ENCODE results near the gene DCK. TPM values are rescaled to one million over a fixed set of nuclear protein-coding genes. Genes with fewer than 3 reads are reported as not detected.
A peak's percentile ranks its signal among the peaks of the same experiment; 100 is the strongest.

The DCK gene
- 38.4 TPM for total RNA-seq

DNA sequence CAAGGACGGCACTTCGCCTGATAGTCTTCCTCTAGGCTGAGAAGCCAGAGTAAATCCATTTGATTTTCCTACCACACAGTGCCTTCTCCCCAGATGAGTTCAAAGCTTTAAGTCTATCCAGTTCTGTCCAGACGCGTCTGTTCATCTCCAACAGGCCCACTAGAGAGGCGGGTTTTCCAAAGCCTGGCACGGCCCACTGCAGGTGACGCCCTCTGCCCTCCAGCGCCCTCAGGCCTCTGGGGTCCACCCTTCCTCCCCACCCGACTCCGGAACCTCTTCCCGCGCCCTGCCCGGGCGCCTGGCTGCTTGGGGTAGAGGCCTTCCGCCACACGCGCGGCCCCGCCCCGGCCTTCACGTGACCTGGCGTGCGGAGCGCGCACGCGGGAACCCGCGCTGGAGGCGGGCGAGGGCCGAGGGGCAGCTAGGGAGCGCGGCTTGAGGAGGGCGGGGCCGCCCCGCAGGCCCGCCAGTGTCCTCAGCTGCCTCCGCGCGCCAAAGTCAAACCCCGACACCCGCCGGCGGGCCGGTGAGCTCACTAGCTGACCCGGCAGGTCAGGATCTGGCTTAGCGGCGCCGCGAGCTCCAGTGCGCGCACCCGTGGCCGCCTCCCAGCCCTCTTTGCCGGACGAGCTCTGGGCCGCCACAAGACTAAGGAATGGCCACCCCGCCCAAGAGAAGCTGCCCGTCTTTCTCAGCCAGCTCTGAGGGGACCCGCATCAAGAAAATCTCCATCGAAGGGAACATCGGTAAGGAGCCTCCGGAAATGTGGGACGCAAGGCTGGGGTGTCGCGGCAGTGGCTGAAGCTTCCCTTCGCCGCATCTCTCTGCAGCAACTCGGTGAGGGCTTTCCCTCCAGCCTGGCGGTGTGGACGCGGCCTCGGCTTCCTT, at the start of gene DCK:
Gene DCK, plus strand, starts transcription at position 469 of the 888 bp plus-strand sequence. Its CDS starts 187 bp downstream, at position 656.
- no peaks in the 10 kb centered on the region for H3K9me3 ChIP-seq (ENCODE audit: low read depth, low read length)
- H3K27me3 ChIP-seq (ENCODE audit: insufficient read depth, low read length): no peaks in the 10 kb centered on the region
- peaks cover 44% of the 10 kb centered on the region for H3K4me1 ChIP-seq (ENCODE audit: insufficient read depth, low read length)
- peak within 1 kb of the TSS; percentile 91 for H3K4me3 ChIP-seq (ENCODE audit: low read length)

DNA sequence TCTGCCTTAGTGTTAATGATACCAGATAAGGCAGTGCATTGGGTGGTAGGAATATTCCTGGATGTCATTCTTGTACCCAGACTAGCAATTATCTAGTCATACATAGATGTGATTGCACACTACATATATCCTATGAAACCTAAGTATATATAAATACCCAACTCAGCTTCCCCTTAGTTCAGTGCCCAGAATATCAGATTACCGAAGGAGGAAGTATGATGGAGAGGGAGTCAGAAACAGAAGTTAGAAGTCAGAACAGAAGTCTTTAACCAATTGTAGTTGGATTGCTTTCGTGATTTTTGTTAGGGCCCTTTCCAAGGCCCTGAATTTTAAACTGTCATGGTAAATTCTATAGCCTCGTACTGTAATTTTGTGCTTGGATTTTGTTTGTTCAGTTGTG, 48.4 kb upstream of the DCK start:
- Histone ChIP-seq H3K9me3 (ENCODE audit: low read depth, low read length) (no peaks in the 10 kb centered on the region), H3K4me1 (ENCODE audit: insufficient read depth, low read length) (peaks cover 65% of the 10 kb centered on the region), H3K27me3 (ENCODE audit: insufficient read depth, low read length) (no peaks in the 10 kb centered on the region), H3K4me3 (ENCODE audit: low read length) (no peak overlapping the region)

DNA sequence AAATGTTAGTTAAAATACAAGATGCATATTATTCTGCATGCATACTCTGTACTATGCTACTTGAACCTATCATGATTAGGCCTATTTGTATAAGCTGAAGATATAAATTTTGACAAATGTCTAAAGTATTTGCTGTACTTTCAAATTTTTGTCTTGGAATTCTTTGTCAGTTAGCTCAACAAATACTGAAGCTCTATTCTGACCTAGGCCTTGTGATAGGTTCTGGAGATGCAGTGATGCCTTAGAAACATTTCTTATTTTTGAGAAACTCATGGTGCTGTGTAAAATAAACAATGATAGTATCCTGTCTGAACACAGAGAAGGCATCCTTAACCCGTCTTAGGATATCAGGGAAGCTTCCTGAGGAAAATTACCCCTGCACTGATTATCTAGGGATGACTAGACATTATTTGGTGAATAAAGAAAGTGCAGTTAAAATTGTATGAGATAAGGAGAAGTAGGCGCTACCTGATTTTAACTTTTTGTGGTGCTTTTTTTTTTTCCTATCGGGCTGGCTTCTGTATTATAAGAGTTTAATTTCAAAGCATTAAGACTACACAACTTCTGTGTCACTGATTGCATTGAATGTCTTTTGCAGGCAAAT, 47.9 kb upstream of the DCK start:
- H3K27me3 ChIP-seq (ENCODE audit: insufficient read depth, low read length): no peaks in the 10 kb centered on the region
- no peak overlapping the region for H3K4me3 ChIP-seq (ENCODE audit: low read length)
- no peaks in the 10 kb centered on the region for H3K9me3 ChIP-seq (ENCODE audit: low read depth, low read length)
- H3K4me1 ChIP-seq (ENCODE audit: insufficient read depth, low read length): peaks cover 65% of the 10 kb centered on the region

DNA sequence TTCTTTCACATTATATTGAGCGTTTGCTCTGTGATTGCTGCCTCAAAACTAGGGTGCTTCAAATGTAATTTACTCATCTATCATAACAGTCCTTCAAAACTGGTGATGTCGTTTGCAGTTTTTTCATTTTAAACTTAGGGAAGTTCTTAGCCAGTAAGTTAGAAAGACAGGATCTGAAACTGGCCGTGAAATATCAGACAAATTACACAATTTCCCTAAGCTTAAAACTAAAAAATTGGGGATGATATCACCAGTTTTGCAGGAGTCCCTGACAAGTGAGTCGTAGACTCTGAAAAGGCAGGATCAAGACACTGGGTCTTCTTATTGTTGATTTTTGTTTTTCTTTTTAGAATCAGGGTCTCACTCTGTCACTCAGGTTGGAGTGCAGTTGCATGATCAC, 46.5 kb upstream of the DCK start:
- Histone ChIP-seq H3K9me3 (ENCODE audit: low read depth, low read length) (no peaks in the 10 kb centered on the region), H3K4me1 (ENCODE audit: insufficient read depth, low read length) (peaks cover 65% of the 10 kb centered on the region), H3K4me3 (ENCODE audit: low read length) (no peak overlapping the region), H3K27me3 (ENCODE audit: insufficient read depth, low read length) (no peaks in the 10 kb centered on the region)

DNA sequence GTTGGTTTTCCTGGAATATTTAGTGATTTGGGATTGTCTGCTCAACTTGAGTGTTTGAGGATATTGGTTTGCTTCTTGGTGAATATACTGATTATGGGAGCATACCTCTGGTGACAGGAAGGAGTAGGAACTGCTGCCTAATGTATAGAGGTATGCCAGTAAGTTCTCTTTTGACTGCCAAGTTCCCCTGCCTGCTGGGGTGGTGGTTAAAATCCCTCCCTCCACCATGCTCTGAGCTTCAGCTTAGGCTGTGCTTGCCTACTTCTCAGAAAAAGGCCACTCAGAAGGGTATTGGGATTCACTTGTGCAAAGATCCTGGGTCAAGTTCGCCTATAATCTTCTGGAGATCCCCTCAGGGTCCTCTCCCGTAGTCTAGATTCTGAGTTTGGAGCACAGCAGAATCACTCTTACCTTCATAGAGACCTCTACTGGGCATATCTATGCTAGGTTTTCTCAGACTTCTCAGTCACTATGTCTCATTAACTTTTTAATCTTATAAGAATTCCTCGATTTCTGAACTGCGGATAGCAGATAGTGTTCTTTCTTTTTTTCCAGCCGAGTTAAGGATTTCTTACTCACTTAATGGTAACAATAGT, 44.7 kb upstream of the DCK start:
- no peak overlapping the region for H3K4me3 ChIP-seq (ENCODE audit: low read length)
- H3K27me3 ChIP-seq (ENCODE audit: insufficient read depth, low read length): no peaks in the 10 kb centered on the region
- H3K9me3 ChIP-seq (ENCODE audit: low read depth, low read length): no peaks in the 10 kb centered on the region
- H3K4me1 ChIP-seq (ENCODE audit: insufficient read depth, low read length): peaks cover 71% of the 10 kb centered on the region

DNA sequence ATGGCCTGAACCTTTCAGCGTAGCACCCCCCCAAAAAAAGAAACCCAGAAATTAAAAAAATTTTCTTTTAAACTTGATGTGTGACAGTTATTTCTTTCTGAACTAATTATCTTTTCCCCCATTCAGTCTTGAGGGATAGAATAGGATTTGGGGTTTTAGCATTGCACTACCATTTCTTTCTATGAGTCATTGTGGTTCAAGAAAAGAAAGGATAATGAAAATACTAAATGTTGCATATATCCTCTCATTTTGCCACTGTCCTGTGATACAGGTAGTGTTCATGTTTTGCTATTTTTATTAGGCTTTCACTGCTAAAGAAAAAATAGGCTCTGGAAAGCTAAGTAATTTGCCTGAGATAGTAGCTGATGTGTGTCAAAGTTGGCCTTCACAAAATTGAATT, 39.4 kb upstream of the DCK start:
- Histone ChIP-seq H3K9me3 (ENCODE audit: low read depth, low read length) (no peaks in the 10 kb centered on the region), H3K27me3 (ENCODE audit: insufficient read depth, low read length) (no peaks in the 10 kb centered on the region), H3K4me3 (ENCODE audit: low read length) (no peak overlapping the region), H3K4me1 (ENCODE audit: insufficient read depth, low read length) (peaks cover 38% of the 10 kb centered on the region)

DNA sequence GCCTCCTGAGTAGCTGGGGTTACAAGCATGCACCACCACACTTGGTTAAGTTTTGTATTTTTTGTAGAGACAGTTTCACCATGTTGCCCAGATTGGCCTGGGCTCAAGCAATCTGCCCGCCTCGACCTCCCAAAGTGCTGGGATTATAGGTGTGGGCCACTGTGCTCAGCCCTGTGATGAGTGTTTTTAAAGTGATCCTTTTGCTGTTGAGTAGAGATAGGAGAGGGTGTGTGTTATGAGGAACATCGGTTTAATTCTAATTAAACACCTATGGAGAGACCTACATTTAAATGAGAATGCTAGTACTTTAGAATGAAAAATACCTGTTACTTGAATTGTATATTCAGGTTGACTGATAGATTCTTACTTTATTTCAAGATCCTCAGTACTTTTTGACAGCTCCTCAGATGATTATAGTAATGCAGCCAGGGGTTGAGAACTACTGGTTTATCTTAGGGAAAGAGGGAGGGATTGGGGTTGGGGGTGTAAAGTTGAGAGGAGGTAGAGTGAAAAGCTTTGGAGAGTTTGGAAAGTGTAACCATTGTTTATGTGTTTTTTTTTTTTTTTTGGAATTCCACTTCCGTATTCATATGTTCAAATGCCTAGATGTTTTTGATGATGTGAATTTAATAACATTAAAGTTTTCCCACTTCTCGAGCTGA, 36.8 kb upstream of the DCK start:
- Histone ChIP-seq H3K9me3 (ENCODE audit: low read depth, low read length) (no peaks in the 10 kb centered on the region), H3K4me3 (ENCODE audit: low read length) (no peak overlapping the region), H3K4me1 (ENCODE audit: insufficient read depth, low read length) (peaks cover 31% of the 10 kb centered on the region), H3K27me3 (ENCODE audit: insufficient read depth, low read length) (no peaks in the 10 kb centered on the region)

DNA sequence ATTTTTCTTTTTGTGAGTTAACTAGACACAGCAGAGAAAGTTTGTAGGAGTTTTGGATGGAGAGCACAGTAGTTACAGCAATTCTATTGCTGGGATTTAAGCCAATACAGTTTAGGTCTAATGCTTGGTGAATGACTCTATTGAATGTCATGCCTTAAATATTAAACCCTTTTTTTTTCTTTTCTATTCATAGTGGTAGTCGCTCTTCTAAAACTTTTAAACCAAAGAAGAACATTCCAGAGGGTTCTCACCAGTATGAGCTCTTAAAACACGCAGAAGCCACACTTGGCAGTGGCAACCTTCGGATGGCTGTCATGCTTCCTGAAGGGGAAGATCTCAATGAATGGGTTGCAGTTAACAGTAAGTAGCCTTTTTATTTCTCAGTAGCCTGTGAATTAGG, 34.8 kb upstream of the DCK start:
- Histone ChIP-seq H3K27me3 (ENCODE audit: insufficient read depth, low read length) (no peaks in the 10 kb centered on the region), H3K4me3 (ENCODE audit: low read length) (no peak overlapping the region), H3K4me1 (ENCODE audit: insufficient read depth, low read length) (peaks cover 20% of the 10 kb centered on the region), H3K9me3 (ENCODE audit: low read depth, low read length) (no peaks in the 10 kb centered on the region)

DNA sequence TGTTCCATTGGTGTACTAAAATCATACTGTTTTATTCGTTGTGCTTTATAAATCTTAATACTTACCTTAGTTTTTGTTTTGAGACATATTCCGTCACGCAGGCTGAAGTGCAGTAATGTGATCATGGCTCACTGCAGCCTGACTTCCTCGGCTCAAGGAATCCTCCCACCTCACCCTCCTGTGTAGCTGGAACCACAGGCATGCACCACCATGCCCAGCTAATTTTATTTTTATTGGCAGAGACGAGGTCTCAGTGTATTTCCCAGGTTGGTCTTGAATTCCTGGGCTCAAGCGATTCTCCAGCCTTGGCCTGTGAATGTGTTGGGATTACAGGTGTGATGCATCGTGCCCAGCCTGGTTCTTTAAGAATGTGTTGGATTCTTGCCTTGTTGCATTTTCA, 24.4 kb upstream of the DCK start:
- H3K4me3 ChIP-seq (ENCODE audit: low read length): no peak overlapping the region
- H3K4me1 ChIP-seq (ENCODE audit: insufficient read depth, low read length): peaks cover 8% of the 10 kb centered on the region
- H3K27me3 ChIP-seq (ENCODE audit: insufficient read depth, low read length): no peaks in the 10 kb centered on the region
- no peaks in the 10 kb centered on the region for H3K9me3 ChIP-seq (ENCODE audit: low read depth, low read length)

DNA sequence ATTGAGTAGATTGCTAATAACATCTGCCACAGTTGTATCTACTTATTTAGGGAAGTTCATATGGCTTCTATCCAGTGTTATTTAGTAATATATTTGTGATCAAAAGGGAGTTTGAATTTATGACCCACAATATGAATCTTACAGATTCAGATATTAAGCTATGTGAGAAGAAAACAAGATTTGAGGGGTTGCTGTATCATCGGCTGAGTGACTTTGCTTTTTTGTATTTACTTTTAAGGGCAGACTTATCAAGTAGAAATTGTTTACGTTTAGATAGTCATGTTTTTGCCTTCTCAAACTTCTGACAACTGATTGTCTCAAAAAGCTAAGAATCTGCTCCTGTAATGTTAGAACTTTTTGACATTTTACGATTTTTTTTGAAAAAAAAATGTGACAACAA, 17.2 kb upstream of the DCK start:
- Histone ChIP-seq H3K4me1 (ENCODE audit: insufficient read depth, low read length) (peaks cover 17% of the 10 kb centered on the region), H3K9me3 (ENCODE audit: low read depth, low read length) (no peaks in the 10 kb centered on the region), H3K27me3 (ENCODE audit: insufficient read depth, low read length) (no peaks in the 10 kb centered on the region), H3K4me3 (ENCODE audit: low read length) (no peak overlapping the region)

DNA sequence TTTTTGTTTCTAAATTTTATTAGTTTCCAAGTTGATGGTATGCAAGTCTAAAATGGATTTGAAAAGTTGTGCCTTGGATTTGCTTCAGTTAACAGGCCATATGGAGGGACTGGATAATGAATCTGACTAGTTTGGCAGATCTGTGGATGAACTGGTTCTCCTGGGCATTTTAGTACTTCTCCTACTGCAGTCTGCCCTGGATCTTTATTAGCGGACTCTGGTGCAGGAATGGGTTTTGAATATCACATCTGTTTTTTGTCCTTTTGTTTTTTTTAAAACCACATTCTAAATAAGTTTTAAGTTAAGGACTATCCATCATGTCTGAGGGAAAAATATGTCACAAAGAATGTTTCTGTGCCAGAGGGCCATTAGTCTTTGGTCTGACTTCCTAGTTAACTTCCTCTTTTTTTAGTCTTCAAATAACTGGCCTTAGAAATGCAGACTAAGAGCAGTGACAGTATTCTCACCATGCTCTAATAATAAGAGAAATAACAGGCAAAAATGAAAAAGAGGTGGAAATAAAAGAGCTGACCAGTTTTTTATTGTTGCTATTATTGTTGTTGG, 13.9 kb upstream of the DCK start:
- H3K9me3 ChIP-seq (ENCODE audit: low read depth, low read length): no peaks in the 10 kb centered on the region
- no peaks in the 10 kb centered on the region for H3K27me3 ChIP-seq (ENCODE audit: insufficient read depth, low read length)
- H3K4me3 ChIP-seq (ENCODE audit: low read length): no peak overlapping the region
- H3K4me1 ChIP-seq (ENCODE audit: insufficient read depth, low read length): peaks cover 12% of the 10 kb centered on the region

DNA sequence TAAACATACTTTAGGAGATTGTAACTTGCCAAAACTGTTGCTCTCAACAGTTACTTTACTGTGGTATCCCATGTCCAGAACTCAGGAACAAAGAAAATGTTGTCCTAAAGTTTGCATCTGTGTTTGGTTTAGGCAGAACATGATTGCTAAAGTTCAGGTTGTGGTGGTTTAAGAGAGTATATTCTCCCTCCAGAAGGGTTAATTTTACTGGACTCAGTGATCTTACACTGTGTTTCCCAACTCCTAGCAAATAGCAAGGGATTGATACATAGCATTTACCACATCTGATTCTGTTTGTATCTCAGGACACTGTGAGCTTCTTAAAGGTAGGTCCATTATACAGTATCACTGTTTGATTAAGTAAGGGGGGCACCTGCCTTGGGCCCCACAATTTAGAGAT, 13.3 kb upstream of the DCK start:
- Histone ChIP-seq H3K4me3 (ENCODE audit: low read length) (no peak overlapping the region), H3K4me1 (ENCODE audit: insufficient read depth, low read length) (peaks cover 12% of the 10 kb centered on the region), H3K27me3 (ENCODE audit: insufficient read depth, low read length) (no peaks in the 10 kb centered on the region), H3K9me3 (ENCODE audit: low read depth, low read length) (no peaks in the 10 kb centered on the region)

DNA sequence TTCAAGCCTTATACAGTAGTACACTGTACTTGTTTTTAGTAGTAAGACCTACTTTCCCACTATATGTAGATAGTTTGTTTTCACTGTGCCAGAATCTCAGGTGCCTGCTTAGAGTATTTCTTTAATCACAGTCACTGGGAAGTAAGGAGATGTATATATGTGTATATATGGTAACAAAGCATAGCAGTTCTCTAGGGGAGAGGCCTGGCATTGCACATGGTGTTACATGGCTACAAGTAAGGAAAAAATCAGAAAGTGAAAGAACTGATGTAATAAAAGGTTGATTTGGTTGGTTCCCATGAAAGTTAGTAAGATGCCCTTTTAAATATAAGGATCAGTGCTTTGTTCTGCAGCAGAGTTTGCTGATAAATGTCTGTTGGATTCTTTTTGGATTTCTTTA, 9.3 kb upstream of the DCK start:
- peaks cover 12% of the 10 kb centered on the region for H3K4me1 ChIP-seq (ENCODE audit: insufficient read depth, low read length)
- H3K27me3 ChIP-seq (ENCODE audit: insufficient read depth, low read length): no peaks in the 10 kb centered on the region
- no peaks in the 10 kb centered on the region for H3K9me3 ChIP-seq (ENCODE audit: low read depth, low read length)
- no peak overlapping the region for H3K4me3 ChIP-seq (ENCODE audit: low read length)

DNA sequence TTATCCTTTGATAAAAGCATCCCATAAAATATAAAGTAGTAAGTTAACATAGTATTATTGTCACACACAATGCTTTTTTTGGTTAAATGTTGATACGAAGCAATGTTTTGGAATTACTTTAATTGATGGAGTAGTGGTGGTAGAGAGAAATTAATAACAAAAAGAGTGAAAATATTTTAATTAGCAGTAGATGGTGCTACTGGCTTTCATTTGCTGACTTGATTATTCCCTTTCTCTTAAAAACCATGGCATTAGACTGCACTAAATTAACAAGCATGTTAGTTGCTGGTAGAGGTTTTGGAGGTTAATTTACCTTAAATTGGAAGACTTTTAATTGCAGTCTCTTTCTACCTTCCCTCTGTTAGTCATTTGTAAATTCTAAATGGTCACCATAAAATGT, 8.9 kb upstream of the DCK start:
- Histone ChIP-seq H3K4me1 (ENCODE audit: insufficient read depth, low read length) (peaks cover 7% of the 10 kb centered on the region), H3K4me3 (ENCODE audit: low read length) (no peak overlapping the region), H3K9me3 (ENCODE audit: low read depth, low read length) (no peaks in the 10 kb centered on the region), H3K27me3 (ENCODE audit: insufficient read depth, low read length) (no peaks in the 10 kb centered on the region)

DNA sequence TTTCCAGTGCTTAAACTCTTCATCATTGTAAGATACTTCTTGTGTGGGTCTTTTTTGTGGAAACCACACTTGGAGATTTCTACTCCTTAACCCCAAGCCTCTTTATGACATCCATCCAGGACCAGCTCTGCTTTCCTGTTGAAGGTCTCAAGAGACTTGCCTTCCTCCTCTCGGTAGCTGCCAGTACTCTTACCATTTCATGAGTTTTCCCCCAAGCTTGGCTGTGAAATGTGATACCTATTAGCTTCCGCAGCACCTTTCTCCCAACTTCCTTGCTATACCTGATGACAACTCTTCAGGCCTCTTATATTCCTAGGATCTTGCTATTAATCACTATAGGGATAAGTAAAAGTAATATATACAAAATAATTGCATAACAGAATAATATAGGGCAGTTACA, 1.9 kb upstream of the DCK start:
- H3K4me1 ChIP-seq (ENCODE audit: insufficient read depth, low read length): peaks cover 28% of the 10 kb centered on the region
- no peaks in the 10 kb centered on the region for H3K9me3 ChIP-seq (ENCODE audit: low read depth, low read length)
- H3K4me3 ChIP-seq (ENCODE audit: low read length): no peak overlapping the region
- no peaks in the 10 kb centered on the region for H3K27me3 ChIP-seq (ENCODE audit: insufficient read depth, low read length)
